Fibroblast of skin of right quadriceps (primary cell): ENCODE results near the gene METAP2.
"Not testable (repeated sequence)": the region's sequence is repeated elsewhere in the genome, so short reads cannot be mapped to it uniquely, and the experiment has no call there.

ENCODE experiments used
- DNase-seq: peaks from one replicate; pipeline ENCODE4 v3.0.0-alpha.2; 2013

The METAP2 gene

GRCh38 chr12:95473884-95474659, at the start of gene METAP2:
Gene METAP2, plus strand, starts transcription at chr12:95474152. Its CDS starts 28 bp downstream, at chr12:95474180.
- DNase-seq, result peak; percentile 95

- no peak for DNase-seq
Measured at GRCh38 chr12:95424271-95424994, 49.5 kb upstream of the METAP2 start.

GRCh38 chr12:95429172-95429510, 44.8 kb upstream of the METAP2 start:
- DNase-seq, result no peak

GRCh38 chr12:95431120-95431519, 42.8 kb upstream of the METAP2 start:
- DNase-seq, result no peak

- DNase-seq, result no peak
Measured at GRCh38 chr12:95435355-95435754, 38.6 kb upstream of the METAP2 start.

- DNase-seq, result no peak
Measured at GRCh38 chr12:95437565-95437964, 36.4 kb upstream of the METAP2 start.

- no peak for DNase-seq
Measured at GRCh38 chr12:95439461-95440230, 34.3 kb upstream of the METAP2 start.

GRCh38 chr12:95440401-95440800, 33.6 kb upstream of the METAP2 start:
- peak; percentile 53 for DNase-seq

- no peak for DNase-seq
Measured at GRCh38 chr12:95443459-95443858, 30.5 kb upstream of the METAP2 start.

- not testable (repeated sequence) for DNase-seq
Measured at GRCh38 chr12:95445099-95445498, 28.9 kb upstream of the METAP2 start.

GRCh38 chr12:95445884-95446505, 28.0 kb upstream of the METAP2 start:
- no peak for DNase-seq

GRCh38 chr12:95446506-95446900, 27.4 kb upstream of the METAP2 start:
- DNase-seq, result peak; percentile 10

- not testable (repeated sequence) for DNase-seq
Measured at GRCh38 chr12:95449656-95450055, 24.3 kb upstream of the METAP2 start.

GRCh38 chr12:95452501-95452900, 21.5 kb upstream of the METAP2 start:
- DNase-seq, result not testable (repeated sequence)

GRCh38 chr12:95453881-95454280, 20.1 kb upstream of the METAP2 start:
- not testable (repeated sequence) for DNase-seq

- DNase-seq, result not testable (repeated sequence)
Measured at GRCh38 chr12:95454780-95455215, 19.2 kb upstream of the METAP2 start.

GRCh38 chr12:95457605-95458004, 16.3 kb upstream of the METAP2 start:
- not testable (repeated sequence) for DNase-seq

GRCh38 chr12:95458761-95459160, 15.2 kb upstream of the METAP2 start:
- DNase-seq, result no peak

GRCh38 chr12:95459310-95459709, 14.6 kb upstream of the METAP2 start:
- no peak for DNase-seq

GRCh38 chr12:95460105-95460504, 13.8 kb upstream of the METAP2 start:
- DNase-seq, result no peak

- no peak for DNase-seq
Measured at GRCh38 chr12:95460896-95461295, 13.1 kb upstream of the METAP2 start.

GRCh38 chr12:95462081-95462480, 11.9 kb upstream of the METAP2 start:
- no peak for DNase-seq

- no peak for DNase-seq
Measured at GRCh38 chr12:95462551-95462950, 11.4 kb upstream of the METAP2 start.
